ENCODE results near the gene APLP1.

Gene APLP1

GRCh38 chr19:35852029-35852780 lies 16.2 kb upstream of the APLP1 start, which contains the start of gene NPHS1:
Gene NPHS1 (minus strand): TSS chr19:35852504. CDS start chr19:35851837, 667 bp downstream.
- no peak for DNase-seq (ENCODE audit: low read depth in 2 of 2)

- DNase-seq (ENCODE audit: low read depth in 2 of 2): no peak
Observed at GRCh38 chr19:35853038-35853756, 15.2 kb upstream of the APLP1 start.

- DNase-seq (ENCODE audit: low read depth in 2 of 2): no peak
Observed at GRCh38 chr19:35856546-35857149, 11.7 kb upstream of the APLP1 start, which contains the start of gene KIRREL2. Gene KIRREL2 (plus strand): TSS chr19:35856911. CDS start chr19:35857120, 209 bp downstream.

- DNase-seq (ENCODE audit: low read depth in 2 of 2): no peak
Observed at GRCh38 chr19:35858311-35858710, 10.1 kb upstream of the APLP1 start.

- DNase-seq (ENCODE audit: low read depth in 2 of 2): no peak
Observed at GRCh38 chr19:35859414-35859813, 9.0 kb upstream of the APLP1 start.

GRCh38 chr19:35860436-35860817 lies 7.9 kb upstream of the APLP1 start:
- DNase-seq (ENCODE audit: low read depth in 2 of 2): no peak

GRCh38 chr19:35860818-35861639 lies 7.3 kb upstream of the APLP1 start:
- DNase-seq (ENCODE audit: low read depth in 2 of 2): no peak

- no peak for DNase-seq (ENCODE audit: low read depth in 2 of 2)
Observed at GRCh38 chr19:35861640-35862160, 6.7 kb upstream of the APLP1 start.

- DNase-seq (ENCODE audit: low read depth in 2 of 2): no peak
Observed at GRCh38 chr19:35862528-35862927, 5.8 kb upstream of the APLP1 start.

GRCh38 chr19:35863018-35863417 lies 5.4 kb upstream of the APLP1 start:
- DNase-seq (ENCODE audit: low read depth in 2 of 2): no peak

- no peak for DNase-seq (ENCODE audit: low read depth in 2 of 2)
Observed at GRCh38 chr19:35868823-35869326, 501 bp downstream of the APLP1 start.

- peak; percentile 83 to 86 for DNase-seq (ENCODE audit: low read depth in 2 of 2)
Observed at GRCh38 chr19:35869327-35870123, 1.2 kb downstream of the APLP1 start.

- peak in 1 of 2 donors; percentile 59 for DNase-seq (ENCODE audit: low read depth in 2 of 2)
Observed at GRCh38 chr19:35870124-35870736, 1.9 kb downstream of the APLP1 start.

- DNase-seq (ENCODE audit: low read depth in 2 of 2): no peak
Observed at GRCh38 chr19:35870798-35871197, 2.4 kb downstream of the APLP1 start.

- no peak for DNase-seq (ENCODE audit: low read depth in 2 of 2)
Observed at GRCh38 chr19:35871611-35872010, 3.2 kb downstream of the APLP1 start.

- no peak for DNase-seq (ENCODE audit: low read depth in 2 of 2)
Observed at GRCh38 chr19:35872180-35872579, 3.8 kb downstream of the APLP1 start.

GRCh38 chr19:35874392-35874930 lies 6.1 kb downstream of the APLP1 start:
- DNase-seq (ENCODE audit: low read depth in 2 of 2): no peak

- DNase-seq (ENCODE audit: low read depth in 2 of 2): no peak
Observed at GRCh38 chr19:35879068-35879467, 10.7 kb downstream of the APLP1 start.

GRCh38 chr19:35879770-35880317 lies 11.5 kb downstream of the APLP1 start:
- peak; percentile 87 to 91 for DNase-seq (ENCODE audit: low read depth in 2 of 2)
